NB4 (cell line): Measurements from ENCODE around the gene CYSRT1.

ENCODE experiments used
- DNase-seq: peaks from one replicate; pipeline ENCODE4 v3.0.0; 2010; ENCODE audit warnings: low read depth
- H3K4me3 ChIP-seq: one replicate; pipeline ENCODE4 v1.5.1; 2011; ENCODE audit warnings: mild to moderate bottlenecking, low read depth, low read length, moderate library complexity
- CTCF ChIP-seq: IDR thresholded peaks from one replicate; pipeline ENCODE4 v1.5.1; 2012; ENCODE audit warnings: low read depth, low read length
- MAX ChIP-seq: IDR thresholded peaks from 2 replicates; pipeline ENCODE4 v1.6.1; 2011; ENCODE audit warnings: low read depth, low read length
- MYC ChIP-seq: IDR thresholded peaks from 2 replicates; pipeline ENCODE4 v1.6.1; 2011; ENCODE audit warnings: low read depth, low read length
- POLR2A ChIP-seq: IDR thresholded peaks from 2 replicates; pipeline ENCODE4 v1.6.1; 2011; ENCODE audit warnings: mild to moderate bottlenecking; ENCODE audit not compliant: insufficient read length; ENCODE audit errors: extremely low read depth

CYSRT1 gene

GRCh38 chr9:137229903-137230704 lies 5.1 kb downstream of the CYSRT1 start:
- H3K4me3 ChIP-seq, result no peak overlapping the region
- TF ChIP-seq MAX, result no peak
- TF ChIP-seq POLR2A, result no peak
- TF ChIP-seq MYC, result no peak
- no peak for TF ChIP-seq CTCF
- DNase-seq, result no peak

- TF ChIP-seq MYC (no peak), MAX (no peak), CTCF (no peak), POLR2A (no peak)
- H3K4me3 ChIP-seq, result no peak within 1 kb of the TSS
- no peak for DNase-seq
These were observed 5.9 kb downstream of the CYSRT1 start, which contains the start of gene SLC34A3 for GRCh38 chr9:137230705-137231371. Gene SLC34A3, plus strand, starts transcription at chr9:137230901. Its CDS starts 802 bp downstream, at chr9:137231703.

GRCh38 chr9:137231372-137232039 lies 6.5 kb downstream of the CYSRT1 start:
- TF ChIP-seq CTCF, result no peak
- TF ChIP-seq POLR2A, result no peak
- TF ChIP-seq MAX, result no peak
- TF ChIP-seq MYC, result no peak
- DNase-seq, result no peak
- H3K4me3 ChIP-seq, result no peak overlapping the region

- DNase-seq, result no peak
- H3K4me3 ChIP-seq, result no peak overlapping the region
- no peak for TF ChIP-seq CTCF
- TF ChIP-seq MAX, result no peak
These were observed 7.1 kb downstream of the CYSRT1 start for GRCh38 chr9:137232101-137232500.

- no peak for TF ChIP-seq CTCF
- TF ChIP-seq MYC, result no peak
- TF ChIP-seq POLR2A, result no peak
- no peak for TF ChIP-seq MAX
- DNase-seq, result no peak
- H3K4me3 ChIP-seq, result no peak overlapping the region
These were observed 7.5 kb downstream of the CYSRT1 start for GRCh38 chr9:137232510-137232909.
